NCI-H82 treated with DMSO at 0.1 percent for 48 hours (cell line): ENCODE measurements around the gene SLC13A1.

ENCODE experiments used
- DNase-seq: peaks from one replicate; lab custom pipeline; 2025; ENCODE audit not compliant: unreplicated experiment; lab: John Stamatoyannopoulos, UW

The SLC13A1 gene

GRCh38 chr7:123193235-123193634 lies 6.5 kb downstream of the SLC13A1 start:
- no peak for DNase-seq

GRCh38 chr7:123191132-123191531 lies 8.6 kb downstream of the SLC13A1 start:
- no peak for DNase-seq

- no peak for DNase-seq
Measured at GRCh38 chr7:123190109-123190831, 9.5 kb downstream of the SLC13A1 start.

DNA sequence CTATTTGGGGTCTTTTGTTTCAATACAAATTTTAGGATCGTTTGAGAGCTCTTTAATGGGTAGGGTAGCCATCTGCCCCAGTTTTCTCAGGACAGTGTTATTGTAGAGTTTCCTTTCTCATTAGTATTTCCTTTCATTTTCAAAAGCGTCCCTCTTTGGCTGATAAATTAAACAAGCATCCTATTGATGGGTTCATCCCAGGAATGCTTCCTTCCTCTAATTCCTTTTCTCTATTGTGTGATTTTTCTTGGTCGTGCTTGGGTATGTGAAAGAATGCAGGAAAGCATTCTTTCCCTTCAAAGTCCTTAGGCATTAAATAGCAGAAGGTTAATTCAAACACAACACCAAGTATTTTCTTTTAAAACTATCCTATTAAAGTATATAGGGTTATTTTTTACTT lies 14.0 kb downstream of the SLC13A1 start:
- no peak for DNase-seq

- no peak for DNase-seq
Measured at GRCh38 chr7:123184271-123184670, 15.5 kb downstream of the SLC13A1 start.

- no peak for DNase-seq
Measured at GRCh38 chr7:123183431-123183830, 16.3 kb downstream of the SLC13A1 start.

- no peak for DNase-seq
Measured at GRCh38 chr7:123177442-123177841, 22.3 kb downstream of the SLC13A1 start.

GRCh38 chr7:123170333-123171246 lies 29.2 kb downstream of the SLC13A1 start:
- no peak for DNase-seq

DNA sequence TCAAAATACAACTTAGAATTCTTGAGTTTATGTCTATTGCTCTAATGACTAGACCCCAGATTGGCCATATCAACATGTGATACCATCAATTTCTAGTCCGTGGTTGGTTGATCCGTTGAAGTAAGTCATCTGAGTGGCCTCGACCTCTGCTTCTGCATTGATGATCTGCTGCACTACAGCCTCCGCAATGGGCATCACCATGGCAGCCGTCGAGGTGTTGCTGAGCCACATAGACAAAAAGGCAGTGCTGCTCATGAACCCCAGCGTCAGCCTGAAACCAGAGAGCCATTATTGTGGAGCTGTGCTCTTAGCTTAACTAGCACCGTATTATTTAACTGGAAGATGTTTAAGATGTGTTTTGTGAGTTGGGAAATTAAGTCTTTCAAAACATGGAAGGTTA lies 30.7 kb downstream of the SLC13A1 start:
- DNase-seq, result no peak

DNA sequence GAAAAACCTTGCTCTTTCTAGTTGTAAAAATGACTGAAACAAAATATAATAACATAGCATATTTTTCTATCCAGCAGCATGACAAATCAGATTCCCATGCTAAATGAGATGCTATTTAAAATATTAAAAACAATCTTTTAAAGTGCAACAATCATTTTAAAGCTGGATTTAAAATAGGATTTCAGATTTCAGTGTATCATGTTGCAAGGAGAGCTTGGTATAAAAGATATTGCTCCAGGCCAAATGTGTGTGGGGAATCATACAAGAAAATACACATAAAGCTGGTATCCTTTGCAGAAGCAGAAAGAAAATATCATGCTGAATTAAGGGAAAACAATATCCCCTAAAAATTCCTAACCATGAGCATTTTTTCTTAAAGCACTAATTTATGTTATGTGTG lies 42.2 kb downstream of the SLC13A1 start:
- DNase-seq, result no peak

DNA sequence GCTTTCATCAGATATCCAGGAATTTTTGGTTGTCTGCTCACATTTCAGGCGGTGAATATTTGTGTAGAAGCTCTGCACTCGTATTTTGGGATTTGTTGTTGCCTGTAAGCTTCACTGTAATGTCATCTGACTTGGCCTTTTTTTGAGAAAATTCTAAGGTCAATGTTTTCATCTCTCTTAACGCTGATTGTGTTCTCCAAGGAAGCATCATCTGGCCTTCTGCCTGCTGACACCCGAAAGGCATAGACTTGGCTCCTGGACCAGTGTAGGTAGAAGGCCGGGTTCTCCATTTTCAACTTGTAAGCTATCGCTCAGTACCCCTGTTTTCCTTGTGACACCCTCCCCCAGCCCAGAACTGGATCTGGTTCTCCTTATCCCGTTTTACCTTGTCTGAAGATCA lies 44.2 kb downstream of the SLC13A1 start:
- DNase-seq, result no peak

DNA sequence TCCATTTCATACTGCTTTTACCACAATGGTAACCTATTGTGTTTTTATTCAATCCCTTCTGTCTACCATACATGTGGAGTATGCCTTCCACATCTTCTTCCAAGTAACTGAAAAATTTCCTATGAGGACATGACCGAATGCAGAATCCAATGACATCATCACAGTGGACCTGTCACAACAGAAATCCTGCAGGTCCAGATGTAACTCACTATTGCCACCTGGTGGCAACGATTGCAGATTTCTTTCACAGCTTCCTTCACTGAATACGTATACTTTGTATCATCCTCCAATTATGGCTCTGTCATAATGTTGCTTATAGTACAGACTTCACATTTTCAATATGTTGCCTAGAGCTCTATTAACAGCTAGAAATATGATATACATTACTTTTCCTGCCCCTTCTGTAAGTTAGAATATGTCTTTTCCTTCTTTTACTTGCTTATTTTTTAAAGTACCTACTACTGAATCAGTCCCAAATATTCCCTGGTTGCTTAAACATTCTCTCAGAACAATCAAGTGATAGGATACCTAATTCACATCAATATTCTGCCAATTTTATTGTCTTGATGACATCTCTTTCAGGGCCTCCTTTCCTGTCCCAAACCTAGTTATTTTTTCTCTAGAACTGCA lies 45.4 kb downstream of the SLC13A1 start:
- peak; percentile 65 for DNase-seq

DNA sequence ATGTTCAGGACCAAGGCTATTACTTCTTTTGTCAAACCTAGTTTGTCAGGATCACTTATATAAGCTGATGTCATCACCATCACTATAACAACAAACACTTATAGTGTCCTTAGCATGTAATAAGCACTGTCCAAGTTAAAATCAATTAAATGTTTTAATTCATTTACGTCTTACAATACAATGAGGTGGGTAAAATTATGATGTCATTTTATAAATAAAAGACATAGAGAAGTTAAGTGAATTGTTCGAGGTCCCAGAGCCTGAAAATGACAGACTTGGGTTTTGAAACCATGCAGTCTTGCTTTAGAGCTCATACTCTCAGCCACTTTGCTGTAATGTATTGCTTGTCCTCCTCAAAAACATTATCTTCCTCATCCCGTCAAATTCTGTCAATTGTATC lies 48.3 kb downstream of the SLC13A1 start:
- no peak for DNase-seq

GRCh38 chr7:123148813-123149212 lies 51.0 kb downstream of the SLC13A1 start:
- DNase-seq, result no peak

- no peak for DNase-seq
Measured at GRCh38 chr7:123143252-123144006, 56.3 kb downstream of the SLC13A1 start.

GRCh38 chr7:123140561-123140960 lies 59.2 kb downstream of the SLC13A1 start:
- no peak for DNase-seq

DNA sequence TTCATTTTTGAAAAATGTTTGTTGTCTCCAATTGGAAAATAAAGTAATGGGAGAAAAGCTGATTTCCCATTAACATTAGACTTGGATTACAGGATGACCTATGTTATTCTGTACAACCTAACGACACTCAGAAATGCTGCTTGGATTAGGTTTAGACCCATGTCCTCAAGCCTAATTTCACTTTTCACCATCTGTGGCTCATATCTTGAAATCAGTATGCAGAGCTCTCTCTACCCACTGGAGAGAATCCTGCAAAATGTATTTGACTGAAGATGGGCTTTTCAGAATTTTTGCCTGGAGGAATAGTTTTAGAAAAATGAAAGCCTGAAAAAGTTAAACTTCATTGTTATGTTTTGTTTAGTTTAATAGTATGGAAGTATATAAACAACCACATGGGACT lies 63.8 kb downstream of the SLC13A1 start:
- no peak for DNase-seq

- DNase-seq, result no peak
Measured at GRCh38 chr7:123133924-123134323, 65.8 kb downstream of the SLC13A1 start.

GRCh38 chr7:123131961-123132360 lies 67.8 kb downstream of the SLC13A1 start:
- DNase-seq, result no peak

DNA sequence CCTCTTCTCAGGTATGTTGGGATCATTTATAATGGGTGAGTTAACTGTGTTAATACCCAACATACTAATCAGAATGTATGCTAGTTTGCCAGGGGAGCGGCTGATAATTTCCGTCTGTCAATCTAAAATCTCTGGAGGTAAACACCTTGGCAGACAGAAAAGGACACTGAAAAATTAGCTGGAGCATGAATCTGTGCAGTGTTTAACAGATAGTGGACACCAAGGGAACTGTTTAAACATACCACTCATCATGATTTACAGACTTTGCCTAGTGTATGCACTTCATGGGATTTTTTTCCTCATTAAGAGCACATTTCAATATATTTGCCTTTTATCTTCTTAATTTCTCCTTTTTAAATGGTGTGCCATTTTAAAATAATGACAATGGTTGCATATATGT lies 68.2 kb downstream of the SLC13A1 start:
- no peak for DNase-seq

DNA sequence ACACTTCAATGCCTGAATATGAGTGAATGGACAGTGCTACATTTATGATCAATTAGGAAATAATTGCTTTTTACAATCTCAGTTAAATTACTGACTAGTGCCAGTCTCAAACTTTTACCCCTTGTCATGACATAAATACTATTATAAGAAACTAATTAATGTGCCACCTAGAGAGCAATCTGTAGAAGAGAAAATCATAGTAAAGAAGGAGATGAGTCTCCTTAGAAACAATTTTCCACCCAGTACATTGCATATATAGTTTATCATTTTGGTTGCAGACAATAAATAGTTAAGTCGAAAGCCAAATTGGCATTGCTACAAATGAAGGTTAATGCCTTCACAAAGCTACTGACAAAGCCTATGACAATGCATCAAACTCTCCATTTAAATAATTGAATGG lies 68.6 kb downstream of the SLC13A1 start:
- DNase-seq, result no peak
